A673 (cell line): ENCODE measurements around the gene NHERF2.

Experiments
- EZH2 ChIP-seq: fragments of 200-600 bp; sonication (generic); IDR thresholded peaks from 2 replicates; pipeline ENCODE4 v1.6.1; 2017; ENCODE audit warnings: borderline replicate concordance, low read depth, mild to moderate bottlenecking, mixed read lengths, antibody characterized with exemption, low read length; ENCODE audit not compliant: poor library complexity, severe bottlenecking
- TF ChIP-seq, protein P1 (sequence below): fragments of 300-800, 200-600 bp; sonication (generic); conservative IDR thresholded peaks from 2 replicates; pipeline ENCODE4 v1.5.1; 2017; ENCODE audit warnings: low read depth, mild to moderate bottlenecking, antibody characterized with exemption, low read length, moderate library complexity, mixed read lengths

DNA sequence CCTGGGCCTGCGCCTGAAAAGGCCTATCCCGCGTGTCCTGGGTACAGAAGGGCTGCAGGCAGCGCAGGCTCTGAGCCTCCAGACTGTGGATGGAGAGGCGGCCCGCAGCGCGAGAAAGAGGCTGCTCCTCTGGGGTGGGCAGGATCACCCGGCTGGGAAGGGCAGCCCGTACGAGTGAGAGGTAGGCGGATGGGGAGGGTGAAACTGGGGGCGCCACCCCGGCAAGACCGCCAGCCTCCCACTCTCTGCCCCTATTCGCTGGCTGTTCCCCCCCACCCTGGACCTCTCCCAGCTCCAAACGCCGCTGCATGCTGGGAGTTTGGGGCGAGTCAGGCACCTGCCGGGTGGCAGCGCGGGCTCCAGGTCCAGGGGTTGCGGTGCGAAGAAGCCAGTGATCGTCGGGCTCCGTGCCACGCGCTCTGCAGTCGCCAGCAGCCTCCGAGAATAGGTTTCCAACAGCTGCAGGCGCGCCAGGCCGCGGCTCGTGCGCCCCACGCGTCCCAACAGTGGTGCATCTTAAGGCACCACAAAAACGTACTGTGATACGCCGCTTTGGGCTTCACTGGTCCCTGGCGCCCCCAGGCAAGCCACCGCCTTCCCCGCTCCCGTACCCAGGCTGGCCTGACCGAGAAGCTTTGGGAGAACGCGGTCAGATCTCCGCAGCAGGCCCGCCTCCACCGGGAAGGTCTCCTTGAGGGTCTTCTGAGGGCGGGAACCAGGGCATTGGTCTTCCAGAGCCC lies 46.5 kb upstream of the NHERF2 start:
- TF ChIP-seq, protein P1, sequence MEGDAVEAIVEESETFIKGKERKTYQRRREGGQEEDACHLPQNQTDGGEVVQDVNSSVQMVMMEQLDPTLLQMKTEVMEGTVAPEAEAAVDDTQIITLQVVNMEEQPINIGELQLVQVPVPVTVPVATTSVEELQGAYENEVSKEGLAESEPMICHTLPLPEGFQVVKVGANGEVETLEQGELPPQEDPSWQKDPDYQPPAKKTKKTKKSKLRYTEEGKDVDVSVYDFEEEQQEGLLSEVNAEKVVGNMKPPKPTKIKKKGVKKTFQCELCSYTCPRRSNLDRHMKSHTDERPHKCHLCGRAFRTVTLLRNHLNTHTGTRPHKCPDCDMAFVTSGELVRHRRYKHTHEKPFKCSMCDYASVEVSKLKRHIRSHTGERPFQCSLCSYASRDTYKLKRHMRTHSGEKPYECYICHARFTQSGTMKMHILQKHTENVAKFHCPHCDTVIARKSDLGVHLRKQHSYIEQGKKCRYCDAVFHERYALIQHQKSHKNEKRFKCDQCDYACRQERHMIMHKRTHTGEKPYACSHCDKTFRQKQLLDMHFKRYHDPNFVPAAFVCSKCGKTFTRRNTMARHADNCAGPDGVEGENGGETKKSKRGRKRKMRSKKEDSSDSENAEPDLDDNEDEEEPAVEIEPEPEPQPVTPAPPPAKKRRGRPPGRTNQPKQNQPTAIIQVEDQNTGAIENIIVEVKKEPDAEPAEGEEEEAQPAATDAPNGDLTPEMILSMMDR: no peak
- TF ChIP-seq EZH2: no peak
